Stimulated activated CD4-positive, alpha-beta T cell treated with anti-CD3 and anti-CD28 coated beads, Interleukin-4, amount 100 ng/mL, for 1 hour (primary cell): Measurements from ENCODE around the gene PHF23.
"Not testable (repeated sequence)": the region's sequence is repeated elsewhere in the genome, so short reads cannot be mapped to it uniquely, and the experiment has no call there.

Source experiments
- DNase-seq: peaks from one replicate; pipeline ENCODE4 v3.0.0-alpha.2; 2020

The PHF23 gene

GRCh38 chr17:7258731-7259554 is 19.7 kb upstream of the PHF23 start:
- DNase-seq, result no peak

DNA sequence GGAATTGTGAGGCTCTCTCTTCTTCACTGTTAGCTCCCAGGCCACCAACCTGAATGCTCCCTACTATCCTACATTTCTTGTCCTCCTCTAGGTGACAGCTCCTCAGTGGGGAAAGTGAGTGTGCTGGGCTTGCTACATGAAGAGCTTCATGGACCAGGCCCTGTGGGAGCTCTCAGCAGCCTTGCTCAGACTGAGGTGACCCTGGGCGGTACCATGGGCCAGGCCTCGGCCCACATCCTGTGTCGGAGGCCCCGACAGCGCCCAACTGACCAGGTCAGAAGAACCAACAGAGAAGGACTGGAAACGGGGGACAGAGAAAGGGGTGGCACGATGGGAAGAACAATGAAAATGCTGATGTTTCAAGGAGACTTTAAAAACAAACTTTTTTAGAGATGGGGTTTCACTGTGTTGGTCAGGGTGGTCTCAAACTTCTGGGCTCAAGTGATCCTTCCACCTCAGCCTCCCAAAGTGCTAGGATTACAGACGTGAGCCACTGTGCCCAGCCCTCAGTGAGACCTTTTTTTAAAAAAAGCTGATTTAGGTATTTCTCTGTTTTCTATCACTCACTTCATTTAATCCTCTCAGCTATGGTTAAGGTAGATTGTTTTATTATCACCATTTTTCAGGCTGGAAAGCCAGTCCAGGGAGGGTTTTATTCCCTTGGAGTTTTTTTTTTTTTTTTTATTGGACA is 17.7 kb upstream of the PHF23 start:
- no peak for DNase-seq

GRCh38 chr17:7254511-7254910 is 15.3 kb upstream of the PHF23 start:
- no peak for DNase-seq

GRCh38 chr17:7253082-7253481 is 13.8 kb upstream of the PHF23 start:
- no peak for DNase-seq

DNA sequence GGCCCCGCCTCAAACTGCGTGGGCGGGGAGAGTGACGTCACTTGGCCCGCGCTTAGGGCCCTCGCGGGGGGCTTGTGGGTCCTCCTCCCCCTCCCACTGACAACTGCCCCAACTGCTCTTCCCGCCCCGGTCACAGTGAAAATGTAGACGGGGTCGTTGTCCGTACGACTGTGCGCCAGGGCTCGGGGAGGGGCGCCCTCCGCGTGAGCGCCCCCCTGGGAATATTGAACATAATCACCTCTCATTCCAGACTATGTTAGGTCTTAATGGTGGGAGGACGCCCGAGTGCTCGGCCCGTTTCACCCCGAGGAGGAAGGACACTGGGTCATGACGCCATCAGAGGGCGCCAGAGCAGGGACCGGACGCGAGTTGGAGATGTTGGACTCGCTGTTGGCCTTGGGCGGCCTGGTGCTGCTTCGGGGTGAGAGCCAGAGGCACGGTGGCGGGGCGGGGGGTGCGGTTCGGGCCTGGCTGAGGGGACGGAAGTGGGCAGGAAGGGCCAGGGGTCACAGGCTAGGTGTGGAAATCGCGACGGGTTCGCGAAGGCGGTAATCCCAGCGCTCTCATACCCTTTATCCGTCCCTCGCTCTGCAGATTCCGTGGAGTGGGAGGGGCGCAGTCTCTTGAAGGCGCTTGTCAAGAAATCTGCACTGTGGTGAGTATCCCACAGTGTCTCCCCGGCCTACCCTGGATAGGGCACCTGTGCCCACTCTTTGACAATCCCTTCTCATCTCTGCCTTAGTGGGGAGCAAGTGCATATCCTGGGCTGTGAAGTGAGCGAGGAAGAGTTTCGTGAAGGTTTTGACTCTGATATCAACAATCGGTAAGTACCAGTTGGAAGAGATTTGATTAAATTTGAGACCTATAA is 13.2 kb upstream of the PHF23 start, which contains the start of gene ELP5:
Gene ELP5 (plus strand): TSS at position 40 of the 868 bp plus-strand sequence. CDS start 336 bp downstream, at position 376.
- peak; percentile 85 for DNase-seq

GRCh38 chr17:7251661-7252175 is 12.5 kb upstream of the PHF23 start, which contains the start of gene CTDNEP1:
Gene CTDNEP1 (minus strand): TSS chr17:7251734. CDS start chr17:7251296, 438 bp downstream.
- peak; percentile 97 for DNase-seq

GRCh38 chr17:7250695-7251627 is 11.7 kb upstream of the PHF23 start:
- DNase-seq, result peak; percentile 29

DNA sequence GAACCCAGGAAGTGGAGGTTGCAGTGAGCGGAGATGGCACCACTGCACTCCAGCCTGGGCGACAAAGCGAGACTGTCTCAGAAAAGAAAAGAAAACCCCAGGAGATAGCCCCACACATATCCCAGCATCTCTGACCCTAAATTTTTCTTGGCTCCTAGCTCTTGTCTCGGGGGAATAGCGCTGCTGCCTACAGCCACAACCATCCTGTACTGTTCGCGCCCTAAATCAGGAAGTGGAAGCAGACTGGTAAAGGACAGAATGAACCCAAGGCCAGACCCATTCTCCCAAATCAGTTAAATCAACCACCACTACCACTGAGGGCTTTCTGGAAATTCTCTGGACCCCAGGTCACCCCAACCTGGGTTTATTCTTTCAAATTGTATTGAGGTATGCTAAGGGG is 10.6 kb upstream of the PHF23 start:
- no peak for DNase-seq

DNA sequence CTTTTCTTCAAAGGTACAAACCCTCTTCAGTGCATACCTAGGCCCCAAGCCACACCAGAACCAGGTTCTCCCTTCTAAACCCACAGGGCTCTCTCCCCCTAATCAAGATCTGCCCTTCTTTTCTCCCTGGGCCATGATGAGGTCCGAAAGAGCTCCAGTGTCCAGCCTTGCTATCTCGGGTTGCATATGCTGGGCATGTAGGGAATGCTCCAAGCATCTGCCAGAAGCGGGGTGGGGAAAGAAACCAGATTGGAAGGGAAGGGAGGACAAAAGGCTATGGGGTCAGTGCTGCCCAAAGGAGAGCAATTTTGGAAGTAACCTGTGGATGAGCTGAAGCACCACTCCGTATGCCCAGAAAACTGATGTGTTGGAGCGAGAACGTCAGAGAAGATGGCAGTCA is 10.0 kb upstream of the PHF23 start:
- DNase-seq, result no peak

DNA sequence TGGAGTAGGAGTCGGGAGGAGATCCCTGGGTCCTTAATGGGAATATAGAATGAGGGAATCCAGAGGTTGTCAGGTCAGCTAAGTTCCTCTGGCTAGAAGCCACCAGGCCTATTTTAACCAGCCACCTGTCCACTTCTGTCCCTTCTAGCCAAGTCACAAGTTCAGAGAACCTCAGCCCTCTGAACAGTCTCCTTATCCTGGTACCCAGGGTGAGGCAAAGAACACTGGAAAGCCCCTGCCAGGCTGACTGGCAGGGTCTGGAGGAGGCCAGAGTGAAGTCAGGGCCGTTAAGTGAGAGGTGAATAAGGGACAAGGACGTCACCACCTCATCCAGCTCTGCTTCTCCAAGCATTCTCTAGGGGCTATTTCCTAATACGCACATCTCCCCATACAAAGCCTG is 9.5 kb upstream of the PHF23 start:
- no peak for DNase-seq

- no peak for DNase-seq
Measured at GRCh38 chr17:7246779-7247178, 7.5 kb upstream of the PHF23 start.

DNA sequence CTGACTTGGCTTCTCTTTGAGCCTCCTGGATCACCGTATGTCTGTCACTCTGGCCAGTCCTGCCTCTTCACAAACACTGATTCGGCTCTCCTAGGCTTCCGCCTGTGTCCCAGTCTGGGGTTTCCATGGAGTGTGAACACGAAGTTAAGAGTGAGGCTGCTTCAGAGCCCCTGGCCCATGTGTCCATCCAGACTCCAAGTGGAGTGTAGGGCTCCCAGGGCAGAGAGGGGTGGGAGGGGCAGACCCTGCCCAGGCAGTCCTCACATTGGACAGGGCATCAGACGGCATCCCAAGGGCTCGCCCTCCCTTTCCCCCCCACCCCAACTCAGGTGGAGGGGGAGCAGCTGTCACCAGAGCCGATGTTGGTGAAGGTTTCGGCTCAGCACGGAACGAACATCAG is 4.6 kb upstream of the PHF23 start:
- not testable (repeated sequence) for DNase-seq

- no peak for DNase-seq
Measured at GRCh38 chr17:7243453-7243729, 4.1 kb upstream of the PHF23 start.

GRCh38 chr17:7242717-7243452 is 3.6 kb upstream of the PHF23 start:
- DNase-seq, result peak; percentile 92

DNA sequence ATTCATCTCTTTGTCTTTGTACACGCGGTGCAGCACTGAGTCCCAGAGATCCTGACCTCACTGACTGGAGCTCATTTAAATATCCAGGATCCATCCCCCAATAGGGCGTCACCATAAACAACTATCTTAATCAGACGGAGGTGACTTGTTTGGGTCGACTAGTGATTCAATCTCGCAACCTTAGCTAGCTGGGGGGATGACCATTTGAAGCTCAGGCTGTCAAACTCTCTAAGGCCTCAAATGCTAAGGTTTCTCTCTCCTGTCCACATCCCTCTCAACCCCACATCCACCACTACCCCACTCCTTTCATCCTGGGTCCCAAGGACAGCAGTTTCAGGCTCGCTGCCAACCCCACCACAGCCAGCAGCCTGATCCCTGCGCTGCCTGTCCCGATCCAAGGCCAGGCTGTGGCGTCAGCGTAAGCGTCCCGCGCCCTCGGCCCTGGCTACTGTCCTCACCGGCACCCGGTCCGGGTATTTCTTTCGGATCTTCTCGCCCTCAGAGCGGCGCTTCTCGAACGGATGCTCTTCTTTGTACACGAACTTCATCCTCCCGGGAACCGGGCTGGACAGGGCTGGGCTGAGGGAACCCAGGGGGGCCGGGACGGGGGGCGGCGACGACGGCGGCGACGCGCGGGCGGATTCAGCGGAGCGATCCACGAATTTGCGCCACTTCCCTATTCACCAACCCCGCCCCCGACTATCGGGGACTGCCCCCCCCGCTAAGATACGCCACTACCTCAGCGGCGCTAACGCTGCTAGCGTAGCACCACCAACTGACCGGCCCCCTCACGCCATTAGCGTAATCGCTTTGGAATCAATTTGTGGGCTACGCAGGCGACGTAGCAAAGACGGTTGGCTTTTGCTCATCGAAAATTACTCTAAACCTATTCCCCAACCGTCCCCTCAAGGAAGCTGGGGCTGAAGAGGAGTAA is 2.8 kb upstream of the PHF23 start, which contains the start of gene GABARAP:
Gene GABARAP (minus strand): TSS at position 667 of the 934 bp plus-strand sequence. CDS start 119 bp downstream, at position 548.
- DNase-seq, result peak; percentile 92

GRCh38 chr17:7241090-7241733 is 2.0 kb upstream of the PHF23 start:
- DNase-seq, result no peak

DNA sequence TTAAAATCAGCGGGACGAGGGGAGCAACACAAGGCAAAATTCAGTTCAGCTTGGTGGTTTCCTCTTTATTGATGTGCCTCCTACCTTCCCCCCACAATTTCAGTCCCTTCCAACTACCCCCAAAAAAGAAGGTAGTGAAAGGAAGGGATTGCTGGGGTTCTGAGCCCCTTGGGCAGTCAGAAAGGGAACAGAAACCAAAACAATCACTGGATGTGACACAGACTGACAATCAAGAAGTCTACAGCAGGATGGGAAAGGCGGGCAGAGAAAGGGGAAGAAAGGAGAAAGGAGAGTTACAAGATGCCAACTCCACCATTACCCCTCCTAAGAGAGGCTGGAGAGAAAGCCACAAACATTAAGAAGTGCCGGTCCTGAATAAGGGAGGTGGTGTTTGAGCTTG is 1.1 kb upstream of the PHF23 start:
- no peak for DNase-seq

DNA sequence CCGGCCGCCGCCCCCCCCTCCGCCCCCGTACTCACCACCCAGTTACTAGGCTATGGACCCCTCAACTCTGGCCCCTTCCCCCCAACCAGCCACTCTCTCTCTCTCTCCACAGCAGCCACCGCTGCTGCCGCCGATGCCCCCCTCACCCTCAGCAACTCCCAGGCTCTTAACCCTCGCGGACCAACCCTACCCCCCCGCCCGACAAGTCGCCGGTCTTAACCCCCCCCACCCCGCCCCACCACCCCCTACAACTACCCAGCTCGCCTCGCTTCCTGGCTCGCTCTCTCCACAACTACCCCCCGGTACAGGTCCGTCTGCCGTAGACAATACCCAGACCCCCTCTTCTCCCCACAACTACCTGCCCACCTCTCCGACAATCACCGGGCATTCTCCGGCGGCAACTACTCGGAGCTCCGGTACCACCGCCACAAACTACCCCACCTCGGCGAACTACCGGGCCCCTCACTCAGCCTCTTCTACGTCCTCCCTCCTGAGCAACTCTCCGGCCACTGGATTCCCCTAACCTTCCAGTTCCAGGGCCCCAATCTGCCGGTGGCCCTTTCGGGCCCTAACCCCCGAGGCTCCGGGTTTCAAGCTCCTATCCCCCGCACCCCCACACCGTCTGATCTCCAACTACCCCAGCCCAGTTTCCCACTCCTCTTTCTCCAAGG is 702 bp downstream of the PHF23 start:
- DNase-seq, result peak; percentile 39
